Stimulated activated CD4-positive, alpha-beta T cell treated with anti-CD3 and anti-CD28 coated beads, Interleukin-15, amount 100 ng/mL, for 24 hours (primary cell): ENCODE data around the gene CUEDC1.

Experiments
- DNase-seq: peaks from one replicate; pipeline ENCODE4 v3.0.0-alpha.2; 2020

Gene CUEDC1

GRCh38 chr17:57914273-57915142, 40.7 kb downstream of the CUEDC1 start:
- no peak for DNase-seq

- DNase-seq, result no peak
Measured at GRCh38 chr17:57913575-57914272, 41.5 kb downstream of the CUEDC1 start.

- DNase-seq, result no peak
Measured at GRCh38 chr17:57911834-57912673, 43.2 kb downstream of the CUEDC1 start.

GRCh38 chr17:57910462-57911420, 44.5 kb downstream of the CUEDC1 start:
- DNase-seq, result no peak

GRCh38 chr17:57909551-57909950, 45.7 kb downstream of the CUEDC1 start:
- DNase-seq, result no peak

GRCh38 chr17:57908278-57908677, 46.9 kb downstream of the CUEDC1 start:
- no peak for DNase-seq

- no peak for DNase-seq
Measured at GRCh38 chr17:57906910-57907309, 48.3 kb downstream of the CUEDC1 start.

- DNase-seq, result no peak
Measured at GRCh38 chr17:57905875-57906455, 49.2 kb downstream of the CUEDC1 start.

- no peak for DNase-seq
Measured at GRCh38 chr17:57903961-57904360, 51.3 kb downstream of the CUEDC1 start.

GRCh38 chr17:57902800-57903759, 52.1 kb downstream of the CUEDC1 start:
- DNase-seq, result no peak

- DNase-seq, result no peak
Measured at GRCh38 chr17:57902117-57902799, 53.0 kb downstream of the CUEDC1 start.

- no peak for DNase-seq
Measured at GRCh38 chr17:57900991-57901743, 54.0 kb downstream of the CUEDC1 start.

GRCh38 chr17:57899822-57900221, 55.4 kb downstream of the CUEDC1 start:
- DNase-seq, result no peak

GRCh38 chr17:57899391-57899790, 55.8 kb downstream of the CUEDC1 start:
- DNase-seq, result no peak

GRCh38 chr17:57898487-57899311, 56.5 kb downstream of the CUEDC1 start:
- no peak for DNase-seq

GRCh38 chr17:57895382-57896060, 59.7 kb downstream of the CUEDC1 start:
- DNase-seq, result no peak

GRCh38 chr17:57894848-57895247, 60.4 kb downstream of the CUEDC1 start:
- DNase-seq, result no peak
